Measurements from ENCODE around the gene TMIE. TPM values are rescaled to one million over a fixed set of nuclear protein-coding genes. Genes with fewer than 3 reads are reported as not detected.

The TMIE gene, protein sequence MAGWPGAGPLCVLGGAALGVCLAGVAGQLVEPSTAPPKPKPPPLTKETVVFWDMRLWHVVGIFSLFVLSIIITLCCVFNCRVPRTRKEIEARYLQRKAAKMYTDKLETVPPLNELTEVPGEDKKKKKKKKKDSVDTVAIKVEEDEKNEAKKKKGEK
- 0.12 TPM in 1 of 2 replicates, not detected in the other for total RNA-seq (2014; rRNA removed; shearing (Covaris generic))

DNA sequence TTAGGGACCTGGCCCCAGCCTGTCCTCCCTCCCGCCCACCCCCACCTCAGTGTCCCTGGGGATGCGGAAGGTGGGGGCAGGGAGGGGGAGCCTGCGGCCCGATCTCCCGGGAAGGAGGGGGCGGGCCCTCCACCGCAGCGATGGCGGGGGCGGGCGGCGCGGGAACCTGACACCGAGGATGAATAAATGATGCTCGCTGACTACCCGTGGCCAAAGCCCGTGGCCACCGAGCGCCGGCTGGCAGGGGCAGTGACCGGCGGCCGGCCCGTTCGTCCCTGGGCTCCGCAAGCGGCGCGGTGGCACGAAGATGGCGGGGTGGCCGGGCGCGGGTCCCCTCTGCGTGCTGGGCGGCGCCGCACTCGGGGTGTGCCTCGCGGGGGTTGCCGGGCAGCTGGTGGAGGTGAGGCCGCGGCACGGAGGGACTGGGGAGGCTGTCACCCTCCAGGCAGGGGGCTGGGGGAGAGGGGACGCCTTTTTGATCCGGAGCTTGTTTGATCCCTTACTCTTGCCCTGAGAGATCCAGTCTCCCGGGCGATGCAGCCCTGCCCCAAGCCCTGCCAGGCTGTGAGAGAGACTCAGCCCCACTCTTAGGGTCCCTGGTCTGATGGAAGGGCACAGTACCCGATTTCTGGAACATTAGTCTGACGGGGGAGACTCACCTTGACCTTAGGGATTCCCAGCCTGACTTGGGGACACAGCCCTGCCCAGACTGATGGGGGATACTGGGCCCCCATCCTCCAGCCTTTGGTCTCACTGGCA, at the start of gene TMIE:
TSS of gene TMIE (plus strand) at position 212 of the 759 bp plus-strand sequence. CDS start at position 308, 96 bp downstream.
- no peak for DNase-seq (ENCODE audit: low spot score)

DNA sequence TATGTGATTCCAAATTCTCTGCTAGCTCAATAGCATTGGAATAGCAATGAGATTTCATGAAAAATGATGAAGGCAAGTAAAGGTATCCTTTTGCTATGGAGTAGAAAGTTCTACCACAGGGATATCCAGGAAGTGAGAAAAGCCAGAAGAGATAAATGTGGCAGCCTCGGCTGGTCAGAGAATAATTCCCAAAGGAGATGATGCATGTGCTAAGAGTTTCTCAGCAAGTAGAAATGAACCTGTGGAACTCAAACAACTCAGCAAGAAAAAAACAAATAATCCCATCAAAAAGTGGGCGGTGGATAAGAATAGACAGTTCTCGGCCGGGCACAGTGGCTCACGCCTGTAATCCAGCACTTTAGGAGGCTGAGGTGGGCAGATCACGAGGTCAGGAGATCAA, 45.9 kb upstream of the TMIE start:
- DNase-seq (ENCODE audit: low spot score): no peak

DNA sequence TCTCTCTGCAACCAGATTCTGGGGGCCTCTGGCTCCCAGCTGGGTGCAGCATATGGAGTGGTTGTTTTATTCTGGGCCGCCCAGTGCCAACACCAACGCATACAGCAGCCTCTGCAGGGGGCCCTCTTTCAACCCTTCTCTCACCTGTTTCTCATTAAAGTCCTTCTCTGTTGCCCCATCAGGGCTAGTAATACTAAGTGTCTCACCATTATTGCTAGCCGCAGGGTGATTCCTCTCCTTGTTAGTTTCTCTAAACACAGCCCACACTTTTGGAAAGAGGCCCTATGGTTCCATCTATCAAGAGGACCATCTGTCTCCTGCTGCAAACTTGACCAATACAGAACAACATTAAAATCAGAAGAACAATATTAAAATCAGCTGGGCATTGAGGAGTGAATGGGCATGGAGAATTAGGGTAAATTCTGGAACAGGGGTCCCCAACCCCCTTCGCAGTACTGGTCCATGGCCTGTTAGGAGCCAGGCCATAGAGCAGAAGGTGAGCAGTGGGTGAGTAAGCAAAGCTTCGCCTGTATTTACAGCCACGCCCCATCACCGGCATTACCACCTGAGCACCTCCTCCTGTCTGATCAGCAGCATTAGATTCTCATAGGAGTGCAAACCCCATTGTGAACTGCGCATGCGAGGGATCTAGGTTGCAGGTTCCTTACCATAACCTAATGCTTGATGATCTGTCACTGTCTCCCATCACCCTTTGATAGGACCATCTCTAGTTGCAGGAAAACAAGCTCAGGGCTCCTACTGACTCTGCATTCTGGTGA, 44.2 kb upstream of the TMIE start:
- no peak for DNase-seq (ENCODE audit: low spot score)

DNA sequence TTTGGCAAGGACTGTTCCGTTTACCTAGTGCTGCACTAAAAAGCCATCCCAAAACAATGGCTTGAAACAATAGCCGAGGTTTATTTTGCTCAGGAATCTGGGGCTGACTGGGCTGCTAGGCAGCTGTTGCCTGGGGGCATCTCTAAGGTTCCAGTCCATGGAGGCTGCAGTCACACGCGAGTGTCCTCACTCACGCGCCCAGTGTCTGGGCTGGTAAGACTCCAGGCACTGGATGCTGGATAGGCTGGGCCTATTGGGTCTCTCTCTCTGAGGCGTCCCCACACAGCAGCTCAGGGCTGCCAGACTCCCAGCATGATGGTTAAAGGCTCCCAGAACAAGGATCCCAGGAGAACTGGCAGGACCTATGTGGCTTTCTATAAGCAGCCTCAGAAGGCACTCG, 41.9 kb upstream of the TMIE start:
- DNase-seq (ENCODE audit: low spot score): no peak

DNA sequence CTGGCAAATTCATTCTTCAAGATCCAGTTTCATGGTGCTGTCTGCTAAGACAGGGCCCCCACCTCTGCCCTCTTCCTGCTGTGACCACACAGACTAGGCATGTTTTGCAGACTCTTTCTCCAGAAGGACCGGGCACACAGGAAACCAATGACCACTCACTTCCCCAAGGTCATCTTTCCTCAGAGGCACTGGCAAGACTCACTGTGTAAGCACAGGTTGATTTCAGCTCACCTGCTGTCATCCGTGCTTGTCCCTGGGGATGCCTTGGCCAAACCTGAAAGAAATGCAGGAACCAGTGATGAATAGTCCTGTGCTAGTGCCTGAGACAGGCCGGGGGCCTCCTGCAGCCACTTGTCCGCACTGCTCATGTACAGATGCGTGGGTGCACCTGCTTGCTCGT, 41.2 kb upstream of the TMIE start:
- no peak for DNase-seq (ENCODE audit: low spot score)

DNA sequence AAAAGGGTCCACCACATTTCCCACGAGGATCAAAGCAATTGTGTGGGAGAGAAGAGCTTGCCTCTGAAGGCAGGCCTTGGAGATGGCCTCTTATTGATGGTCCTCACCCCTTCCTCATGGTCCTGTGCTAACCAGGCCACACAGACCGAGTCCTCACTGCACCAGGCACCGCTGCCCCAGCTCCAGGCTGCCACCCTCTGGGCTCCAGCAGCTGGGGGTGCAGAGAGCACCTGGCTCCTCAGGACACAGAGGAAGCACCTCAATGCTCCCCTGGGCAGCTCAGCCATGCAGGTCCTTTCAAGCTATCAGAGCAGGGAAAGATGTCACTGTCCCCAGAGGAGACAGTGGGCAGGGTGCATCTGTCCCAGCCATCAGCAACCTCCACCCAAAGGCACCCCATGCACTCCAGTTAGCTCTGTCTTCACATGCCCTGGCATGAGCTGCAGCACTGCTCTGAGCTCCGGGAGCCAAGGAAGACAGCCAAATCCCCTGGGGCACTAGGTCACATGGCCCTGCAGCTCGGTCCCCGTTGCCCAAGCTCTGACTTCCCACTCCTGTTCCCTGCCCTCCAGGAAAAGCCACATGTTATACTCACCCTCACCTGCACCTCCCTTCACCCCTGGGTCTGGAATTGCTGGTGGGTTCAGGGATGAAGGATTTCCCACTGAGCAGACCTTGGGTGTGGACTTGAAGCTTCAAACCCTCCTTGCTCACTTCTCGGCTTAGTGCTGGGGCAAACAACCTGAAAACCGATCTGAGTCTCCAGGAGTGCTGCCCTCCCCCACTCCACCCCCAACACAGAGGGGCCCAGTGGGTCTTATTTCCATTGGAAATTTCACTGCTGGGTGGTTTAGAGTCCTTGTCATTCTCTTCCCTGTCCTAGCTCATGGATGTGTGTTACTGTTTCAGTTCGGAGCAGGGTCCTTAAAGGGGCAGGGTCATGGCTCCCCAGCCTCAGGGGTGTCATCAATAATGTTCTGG, 40.4 kb upstream of the TMIE start:
- no peak for DNase-seq (ENCODE audit: low spot score)

DNA sequence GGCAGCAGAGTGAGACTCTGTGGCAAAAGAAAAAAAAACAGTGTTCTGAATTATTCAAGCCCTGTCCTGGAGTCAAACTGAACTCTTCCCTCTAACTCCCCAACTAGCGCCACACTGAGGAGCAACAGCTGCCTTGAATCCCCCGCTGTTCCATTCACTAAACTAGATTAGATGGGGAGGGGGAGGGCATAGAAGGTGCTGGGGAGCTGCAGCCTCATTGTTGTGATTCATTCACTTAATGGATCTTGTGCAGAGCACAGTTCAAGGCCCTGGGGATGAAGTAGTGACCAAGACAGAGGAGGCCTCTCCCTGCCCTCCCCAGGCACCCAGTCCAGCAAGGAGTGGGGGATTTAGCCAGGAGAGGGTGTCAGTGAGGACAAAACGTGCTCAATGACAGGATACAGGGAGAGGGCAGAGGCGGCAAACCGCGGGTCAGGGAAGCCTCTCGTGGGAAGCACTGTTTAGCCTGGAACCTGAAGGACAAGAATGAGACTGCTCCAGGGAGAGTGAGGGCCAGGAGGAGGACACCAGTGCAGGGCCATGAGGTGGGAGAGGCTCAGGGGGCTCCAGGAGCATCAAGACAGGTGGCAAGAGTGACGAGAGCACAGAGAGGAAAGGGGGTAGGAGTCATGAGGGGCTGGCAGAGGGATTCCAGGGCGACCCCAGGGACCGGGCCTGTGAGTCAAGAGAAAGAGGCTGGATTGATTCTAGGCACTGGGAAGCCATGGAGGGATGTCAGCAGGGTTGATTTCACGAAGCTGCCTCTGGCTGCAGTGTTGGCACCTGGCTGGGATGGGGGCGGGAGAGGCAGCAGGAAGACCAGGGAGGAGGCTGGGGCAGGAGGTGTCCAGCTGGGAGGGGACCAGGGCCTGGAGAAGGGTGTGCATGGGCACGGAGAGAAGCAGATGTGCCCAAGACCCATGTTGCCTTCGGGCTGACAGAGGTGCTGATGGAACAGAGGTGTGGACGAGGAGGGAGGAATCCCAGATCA, 39.1 kb upstream of the TMIE start:
- DNase-seq (ENCODE audit: low spot score): no peak

DNA sequence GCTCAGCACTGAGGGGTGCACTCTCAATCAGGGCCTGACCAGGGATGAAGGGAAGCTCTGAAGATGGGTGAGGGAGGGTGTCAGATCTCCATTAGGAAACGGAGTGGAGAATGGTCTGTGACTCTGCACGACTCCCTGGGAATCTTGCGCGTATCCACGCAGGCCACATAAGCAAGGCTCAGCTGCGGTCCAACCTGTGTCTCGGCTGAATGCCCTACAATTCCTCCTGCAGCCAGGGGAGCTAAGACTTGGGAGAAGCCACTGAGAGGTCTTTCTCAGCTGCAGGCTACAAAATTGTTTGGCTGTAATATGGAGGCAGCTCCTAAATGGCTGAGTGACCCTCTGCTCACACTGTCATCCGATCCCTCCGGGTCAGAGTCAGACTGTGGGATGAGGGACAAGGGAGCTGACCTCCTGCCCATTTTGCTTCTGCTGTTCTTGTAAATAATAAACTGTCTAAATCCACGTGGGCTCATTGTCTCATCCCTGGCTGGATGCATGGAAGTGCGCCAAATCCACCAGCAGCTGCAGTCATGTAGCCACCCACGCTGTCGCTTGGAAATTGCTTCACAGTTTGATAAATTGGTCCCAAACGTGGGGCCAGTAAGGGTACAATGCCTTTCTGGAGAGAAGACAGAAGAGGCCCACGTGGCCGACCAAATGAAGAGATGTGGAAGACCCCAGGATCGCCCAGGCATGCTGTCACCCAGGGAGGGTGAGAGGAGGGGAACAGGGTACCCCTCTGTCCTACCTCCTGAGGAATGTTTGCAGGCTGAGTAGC, 38.2 kb upstream of the TMIE start:
- peak; percentile 14 for DNase-seq (ENCODE audit: low spot score)

DNA sequence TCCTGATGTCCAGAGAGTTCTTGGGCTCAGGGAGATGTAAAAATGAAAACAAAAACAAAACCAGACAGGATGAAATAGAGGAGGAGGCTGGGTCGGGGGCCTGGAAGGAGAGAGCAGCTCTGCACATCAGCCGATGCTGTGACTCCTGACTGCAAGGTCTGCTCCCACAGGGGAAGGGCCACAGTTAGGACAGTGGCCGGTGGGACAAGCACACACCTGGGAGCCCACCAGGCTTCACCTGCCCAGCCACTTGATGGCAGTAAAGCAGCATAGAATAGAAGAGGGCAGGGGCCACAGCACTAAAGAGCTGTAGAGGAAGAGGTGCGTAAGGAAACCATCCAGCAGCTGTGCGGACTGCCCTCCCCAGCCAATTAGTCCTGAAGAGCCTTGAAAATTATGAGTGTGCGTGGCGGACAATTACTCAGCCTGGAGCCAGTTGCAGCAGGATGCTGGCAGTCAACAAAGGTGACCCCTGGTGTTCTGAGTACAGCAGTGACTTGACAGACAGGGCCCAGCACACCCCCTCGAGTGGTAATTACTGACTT, 37.5 kb upstream of the TMIE start:
- peak; percentile 63 for DNase-seq (ENCODE audit: low spot score)

DNA sequence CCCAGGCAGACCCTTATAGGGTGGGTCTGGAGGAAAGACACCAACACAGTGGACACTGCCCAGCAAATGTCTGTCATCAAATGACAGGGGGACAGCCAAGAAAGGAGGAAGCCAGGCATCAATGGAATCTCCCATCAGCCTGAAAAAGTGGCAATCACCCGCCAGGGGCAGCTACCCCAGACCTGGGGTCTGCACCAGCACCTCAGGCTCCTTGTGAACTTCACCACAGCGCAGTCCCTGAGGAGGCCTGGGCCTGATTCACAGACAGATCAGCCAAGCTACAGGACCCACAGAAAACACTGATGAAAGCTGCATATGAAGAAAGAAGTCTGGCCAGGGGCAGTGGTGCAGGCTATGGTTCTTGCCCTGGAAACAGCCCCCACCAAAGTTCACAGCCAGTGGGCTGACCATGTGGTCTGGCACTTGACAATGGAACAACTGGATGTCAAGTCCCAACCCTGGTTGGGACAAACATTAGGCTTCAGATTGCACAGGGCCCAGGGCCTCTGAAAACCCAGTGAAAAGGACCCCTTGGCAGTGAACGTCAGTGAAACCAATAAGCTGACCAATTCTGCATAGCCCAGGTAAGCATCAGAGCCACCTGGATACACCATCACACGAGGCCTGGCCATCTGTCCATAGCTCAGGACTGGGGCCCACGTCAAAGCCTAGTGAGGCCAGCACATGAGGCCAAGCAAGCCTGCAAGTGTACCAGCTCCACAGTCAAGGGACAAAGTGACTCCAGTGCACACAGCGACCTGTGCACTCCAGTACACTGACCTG, 36.8 kb upstream of the TMIE start:
- DNase-seq (ENCODE audit: low spot score): no peak

DNA sequence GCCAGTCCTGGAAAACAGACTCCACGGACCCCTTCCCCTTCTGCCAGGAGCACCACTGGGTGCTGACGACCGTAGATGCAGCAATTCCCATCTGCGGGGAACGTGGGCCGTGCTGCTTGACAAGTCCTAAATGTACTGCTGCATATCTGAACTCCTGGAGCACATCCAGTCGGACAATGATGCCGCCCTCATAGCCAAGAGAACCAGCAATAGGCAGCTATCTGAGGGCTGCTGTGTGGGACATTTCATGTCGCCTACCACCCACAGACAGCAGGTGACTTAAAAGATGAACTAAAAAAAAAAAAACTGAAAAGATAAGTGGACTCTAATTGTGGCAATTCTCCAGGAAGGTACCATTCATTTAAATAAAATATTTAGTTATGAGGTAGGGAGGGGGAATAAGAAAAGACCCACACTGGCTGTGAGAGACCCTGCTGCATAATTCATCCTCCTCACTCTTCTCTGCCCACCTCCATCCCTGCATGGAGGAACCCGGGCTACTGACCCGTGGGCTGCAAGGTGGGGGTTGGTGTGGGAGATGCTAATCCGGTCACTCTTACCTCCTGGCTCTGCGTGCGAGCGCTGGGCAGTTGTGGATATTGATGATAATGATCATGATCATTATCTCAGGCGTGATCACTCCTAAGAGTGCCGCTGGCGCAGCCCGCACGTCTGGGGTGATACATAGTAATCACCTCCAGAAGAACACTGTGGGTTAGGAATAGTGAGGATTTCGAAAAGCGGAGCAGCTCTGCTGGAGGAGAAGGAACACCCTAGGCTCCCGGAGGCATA, 36.0 kb upstream of the TMIE start:
- no peak for DNase-seq (ENCODE audit: low spot score)

DNA sequence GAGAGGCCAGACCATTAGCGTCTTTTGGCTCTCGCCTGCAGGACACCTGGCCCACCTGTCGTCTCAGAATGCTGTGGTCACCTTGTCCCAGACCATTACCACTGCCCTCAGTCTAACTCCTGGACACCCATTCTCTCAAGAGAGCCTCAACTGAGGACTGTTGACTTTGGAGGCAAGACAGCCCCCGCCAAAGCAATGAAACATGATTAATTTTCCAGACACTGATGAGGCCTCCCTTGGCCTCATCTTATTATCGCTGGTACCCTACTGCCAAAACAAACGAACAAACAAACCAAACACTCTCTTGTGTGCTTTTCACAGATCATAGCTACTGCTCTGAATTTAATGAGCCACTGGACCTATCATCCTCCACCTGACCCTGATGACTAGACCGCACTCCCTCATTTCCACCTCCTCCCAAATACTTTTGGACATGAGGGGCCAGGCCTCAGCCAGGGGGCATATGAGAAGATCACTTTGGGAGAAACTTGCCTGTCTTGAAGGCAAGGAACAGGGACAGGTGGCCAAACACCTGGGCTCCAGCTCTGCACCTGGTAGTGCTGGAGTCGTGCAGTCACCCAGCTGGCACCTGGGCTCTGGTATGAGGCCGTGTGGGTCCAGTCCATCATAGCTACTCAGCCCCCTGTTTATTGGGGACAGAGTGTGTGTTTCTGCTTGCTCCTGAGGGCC, 35.3 kb upstream of the TMIE start:
- no peak for DNase-seq (ENCODE audit: low spot score)

DNA sequence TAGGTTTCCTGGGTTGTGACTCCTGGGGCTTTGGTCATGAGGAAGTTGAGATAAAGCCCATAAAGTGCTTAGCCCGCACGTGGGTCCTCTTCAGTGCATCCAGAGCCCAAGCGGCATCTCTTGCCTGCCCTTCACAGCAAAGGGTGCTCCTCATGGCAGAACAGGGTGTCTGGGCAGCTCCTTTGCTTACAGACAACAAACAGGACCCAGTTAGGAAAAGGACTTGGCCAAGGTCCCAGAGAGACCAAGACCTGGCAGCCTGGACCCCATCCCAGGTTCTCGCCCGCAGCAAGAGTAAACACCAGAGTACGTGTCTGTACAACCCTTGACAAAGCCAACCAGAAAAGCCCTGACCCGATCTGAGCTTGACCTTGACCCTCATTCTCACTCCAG, 34.7 kb upstream of the TMIE start:
- no peak for DNase-seq (ENCODE audit: low spot score)

DNA sequence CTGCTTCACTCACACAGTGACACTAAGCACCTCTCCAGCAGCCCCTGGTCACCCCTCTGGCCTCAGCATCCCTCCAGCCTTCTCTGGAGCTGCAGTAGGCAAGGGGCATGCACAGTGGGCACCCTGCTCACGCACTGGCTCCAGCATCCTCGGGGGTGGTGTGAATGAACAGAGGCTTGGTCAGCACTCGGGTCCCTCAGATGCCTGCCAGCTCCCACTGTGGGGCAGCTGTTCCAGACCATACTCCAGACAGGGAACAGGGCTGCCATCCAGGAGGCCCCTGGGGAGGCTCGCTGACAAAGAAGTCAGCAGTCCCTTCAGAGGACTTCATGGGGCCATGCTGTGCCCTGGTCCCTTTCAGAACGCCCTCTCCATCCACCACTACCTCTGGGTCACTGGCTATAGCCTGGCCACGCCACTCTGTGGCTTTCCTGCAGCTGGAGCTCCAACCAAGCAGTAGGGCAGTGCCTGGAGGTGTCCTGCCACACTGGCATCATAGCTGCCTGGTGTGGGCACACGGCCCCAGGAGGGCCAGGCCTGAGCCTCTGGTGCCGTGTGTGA, 34.1 kb upstream of the TMIE start:
- DNase-seq (ENCODE audit: low spot score): no peak

DNA sequence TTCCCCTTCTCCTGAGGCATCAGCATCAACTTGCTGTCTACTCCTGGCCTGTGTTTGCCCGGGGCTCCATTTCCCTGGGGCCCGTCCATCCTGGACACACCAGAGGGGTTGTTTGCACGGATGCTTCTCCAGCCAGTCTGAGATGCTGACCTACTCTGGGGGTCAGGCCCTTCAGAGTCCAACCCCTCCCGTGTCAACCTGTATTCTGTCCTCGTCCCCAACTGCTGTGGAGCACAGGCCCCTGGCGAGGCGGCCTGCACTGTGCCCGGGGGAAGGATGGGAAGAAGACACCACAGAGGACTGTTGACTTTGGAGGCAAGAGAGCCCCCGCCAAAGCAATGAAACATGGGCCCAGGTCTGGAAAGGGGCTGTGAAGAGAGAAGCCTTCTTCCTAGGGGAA, 33.5 kb upstream of the TMIE start:
- DNase-seq (ENCODE audit: low spot score): no peak

DNA sequence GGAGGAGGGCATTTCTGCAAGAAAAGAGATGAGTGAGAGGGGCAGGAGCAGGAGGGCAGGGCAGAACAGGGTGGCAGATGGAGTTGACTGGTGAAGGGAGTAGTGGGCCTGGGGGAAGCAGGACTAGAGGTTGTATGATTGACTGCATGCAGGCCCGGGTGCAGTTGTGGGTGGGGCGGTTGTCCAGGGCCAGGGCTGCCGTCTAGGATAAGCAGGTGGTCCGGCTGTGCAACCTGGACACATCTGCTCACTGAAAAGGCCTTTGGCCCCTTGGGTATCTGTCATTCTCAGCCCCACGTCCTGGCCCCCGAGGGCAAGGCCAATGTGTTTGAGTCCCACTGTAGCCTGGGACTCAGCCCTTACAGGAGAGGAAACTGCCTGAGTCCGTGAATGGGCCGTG, 33.1 kb upstream of the TMIE start:
- no peak for DNase-seq (ENCODE audit: low spot score)

DNA sequence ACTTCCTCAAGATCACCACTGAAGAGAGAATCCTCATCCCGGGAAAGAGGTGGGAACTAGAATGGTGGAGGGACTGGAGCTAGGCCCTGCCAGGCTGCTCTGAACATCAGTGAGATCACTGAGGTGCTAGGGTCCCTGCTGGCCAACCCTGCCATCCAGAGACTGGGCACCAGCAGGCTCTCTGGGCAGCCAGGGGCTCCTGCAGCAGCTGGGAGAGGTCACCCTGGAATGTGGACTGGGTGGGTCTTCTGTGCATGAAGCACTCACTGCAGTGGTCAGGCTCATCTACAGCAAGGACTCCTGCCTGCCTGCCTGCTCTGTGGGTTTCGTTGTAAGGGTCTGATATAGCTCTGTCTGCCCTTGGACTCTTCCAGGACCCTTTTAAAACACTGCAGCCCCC, 32.6 kb upstream of the TMIE start:
- no peak for DNase-seq (ENCODE audit: low spot score)

All from A172 (cell line).